Transverse colon (tissue), 4 donors: ENCODE results near the gene RAB11FIP3. TPM values are rescaled to one million over a fixed set of nuclear protein-coding genes. Genes with fewer than 3 reads are reported as not detected.

Experiments
- DNase-seq: peaks from one replicate; pipeline ENCODE4 v3.0.0-alpha.2; 2019
- H3K27ac ChIP-seq, 4 donors: fragments of 200-600 bp; sonication (generic); 2 replicates each; pipeline ENCODE4 v1.5.1; 2016 to 2018; ENCODE audit warnings: inconsistent platforms in 4 of 4
- H3K27me3 ChIP-seq: fragments of 200-600 bp; sonication (generic); 2 replicates; pipeline ENCODE4 v1.5.1; 2017; ENCODE audit warnings: inconsistent platforms
- H3K36me3 ChIP-seq, 4 donors: fragments of 200-600 bp; sonication (generic); 2 replicates each; pipeline ENCODE4 v1.5.1; 2017 to 2019; ENCODE audit warnings: inconsistent platforms in 4 of 4
- H3K4me1 ChIP-seq, 4 donors: fragments of 200-600 bp; sonication (generic); 2 replicates each; pipeline ENCODE4 v1.5.1; 2017 to 2020; ENCODE audit warnings: inconsistent platforms in 4 of 4
- H3K4me3 ChIP-seq, 4 donors: fragments of 200-600 bp; sonication (generic); 1 replicate in 1 of 4; 2 replicates in 3 of 4; pipeline versions ENCODE4 v1.5.1 to v1.6.1; 2017 to 2019; ENCODE audit warnings: inconsistent platforms in 4 of 4
- H3K9me3 ChIP-seq, 2 donors: fragments of 200-600 bp; sonication (generic); 2 replicates each; pipeline ENCODE4 v1.5.1; 2017 to 2019; ENCODE audit warnings: inconsistent platforms in 2 of 2
- EP300 ChIP-seq: sonication (generic); formaldehyde crosslinking; IDR thresholded peaks from one replicate; pipeline ENCODE4 v1.6.1; 2017; ENCODE audit warnings: antibody characterized with exemption, low read depth
- POLR2A ChIP-seq: fragments of 450-650 bp; IDR thresholded peaks from one replicate; pipeline ENCODE4 v1.6.1; 2016; ENCODE audit warnings: antibody characterized with exemption, mild to moderate bottlenecking, moderate library complexity
- POLR2AphosphoS5 ChIP-seq, 3 donors: sonication (generic); formaldehyde crosslinking; IDR thresholded peaks; one replicate each; pipeline ENCODE4 v1.6.1; 2016; ENCODE audit warnings: antibody characterized with exemption in 3 of 3
- WGBS, 2 donors: methylation state at CpG; one replicate each; pipeline ENCODE4 v1.1.5; 2018; ENCODE audit warnings: low coverage in 1 of 2; 5-methylcytosine and 5-hydroxymethylcytosine counted together
- in situ Hi-C, 4 donors: fragments of 200-750 bp; cut with MboI; loops; one replicate each; pipeline versions ENCODE4 v1.15.0 to v1.15.1; 2017; ENCODE audit warnings: low sequenced_read_pairs in 3 of 4, low pct_ligation_motif_present in 1 of 4, low pct_unique_long_range_greater_than_20kb in 1 of 4
- intact Hi-C: fragments of 100-400 bp; cut with DNase I; formaldehyde crosslinking; loops from one replicate; pipeline ENCODE4 v1.15.1; 2023; ENCODE audit warnings: low total_unique reads
- total RNA-seq, 4 donors: library from RNA; depleted of rRNA; stranded (reverse); fragments of >200 nt; gene quantifications; one replicate each; pipeline ENCODE4 v1.1.0, GENCODE V29; 2016
- TF ChIP-seq, protein P1 (sequence below), 5 experiments: fragments of 200-600 bp in 3 of 5; fragments of 450-650 bp in 2 of 5; sonication (generic) in 3 of 5; IDR thresholded peaks; 1 replicate in 2 of 5; 2 replicates in 3 of 5; pipeline ENCODE4 v1.5.1; 2016 to 2017; ENCODE audit warnings: antibody characterized with exemption in 5 of 5, inconsistent platforms in 3 of 5, mild to moderate bottlenecking in 2 of 5, moderate library complexity in 1 of 5

Gene RAB11FIP3
- total RNA-seq, 4 donors from 2014 or later = 21.6 to 56.5 (median 42.2) TPM

GRCh38 chr16:523097-523741 is 97.8 kb downstream of the RAB11FIP3 start:
- in situ Hi-C loops (loop anchor here in 1 of 4 donors (25.0 kb wide), 1 partner anchor 89 kb away; no protein-coding TSS in a partner anchor), intact Hi-C loops (no loop called here)
- Histone ChIP-seq H3K4me1 (peaks cover 18 to 38% (median 27%) of the 10 kb centered on the region in 4 donors), H3K27me3 (no peaks in the 10 kb centered on the region), H3K36me3 (no peaks in the 10 kb centered on the region), H3K4me3 (no peak overlapping the region), H3K9me3 (no peaks in the 10 kb centered on the region), H3K27ac (no peak overlapping the region)
- DNase-seq = no peak
- TF ChIP-seq POLR2AphosphoS5 (IDR thresholded peaks at IDR 0.05) = no peak
- no peak for TF ChIP-seq POLR2A
- TF ChIP-seq EP300 = no peak
- WGBS, 2 donors = 92% methylated on average over 20 of the region's 22 CpGs; no CpG with 5 or more reads in 1 of the 2 donors

DNA sequence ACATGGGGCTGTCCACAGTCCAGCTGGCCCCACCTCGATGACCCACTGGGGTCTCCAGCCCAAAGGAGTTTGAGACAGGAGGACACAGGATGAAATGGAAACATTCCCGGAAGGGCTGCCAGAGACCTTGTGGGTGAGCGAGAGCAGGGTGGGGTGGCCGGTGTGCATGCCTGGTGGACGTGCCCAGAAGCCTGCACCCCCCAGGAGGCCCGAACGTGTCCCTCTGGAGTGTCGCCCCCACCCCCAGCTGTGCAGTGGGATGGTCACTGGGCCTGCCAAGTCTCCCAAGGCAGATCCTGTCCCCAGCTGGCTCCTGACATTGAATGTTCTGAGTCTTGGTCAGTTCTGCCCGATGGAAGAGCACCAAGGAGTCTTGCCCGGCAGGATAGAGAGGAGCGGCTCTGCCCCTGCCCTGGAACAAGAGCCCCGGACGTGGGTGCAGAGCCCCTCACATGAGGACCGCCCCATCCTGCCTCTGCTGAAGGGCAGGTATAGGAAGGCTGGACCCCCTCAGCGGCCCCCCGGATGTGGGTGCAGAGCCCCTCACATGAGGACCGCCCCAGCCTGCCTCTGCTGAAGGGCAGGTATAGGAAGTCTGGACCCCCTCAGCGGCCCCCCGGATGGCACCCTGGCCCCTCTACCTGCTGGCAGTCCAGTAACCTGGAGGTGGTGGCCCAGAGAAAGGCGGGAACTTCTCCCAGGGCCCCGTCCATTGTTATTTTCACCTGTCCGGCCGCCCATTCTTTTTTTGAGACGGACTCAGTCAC is 99.0 kb downstream of the RAB11FIP3 start:
- in situ Hi-C loops = loop anchor here in 1 of 4 donors (25.0 kb wide), 1 partner anchor 88 kb away; no protein-coding TSS in a partner anchor
- intact Hi-C loops = no loop called here
- Histone ChIP-seq H3K4me1 (peaks cover 24 to 47% (median 37%) of the 10 kb centered on the region in 4 donors), H3K27ac (no peak overlapping the region), H3K4me3 (no peak overlapping the region), H3K9me3 (no peaks in the 10 kb centered on the region), H3K36me3 (no peaks in the 10 kb centered on the region), H3K27me3 (no peaks in the 10 kb centered on the region)
- no peak for TF ChIP-seq POLR2AphosphoS5 (IDR thresholded peaks at IDR 0.05)
- TF ChIP-seq EP300 = no peak
- TF ChIP-seq, protein P1, sequence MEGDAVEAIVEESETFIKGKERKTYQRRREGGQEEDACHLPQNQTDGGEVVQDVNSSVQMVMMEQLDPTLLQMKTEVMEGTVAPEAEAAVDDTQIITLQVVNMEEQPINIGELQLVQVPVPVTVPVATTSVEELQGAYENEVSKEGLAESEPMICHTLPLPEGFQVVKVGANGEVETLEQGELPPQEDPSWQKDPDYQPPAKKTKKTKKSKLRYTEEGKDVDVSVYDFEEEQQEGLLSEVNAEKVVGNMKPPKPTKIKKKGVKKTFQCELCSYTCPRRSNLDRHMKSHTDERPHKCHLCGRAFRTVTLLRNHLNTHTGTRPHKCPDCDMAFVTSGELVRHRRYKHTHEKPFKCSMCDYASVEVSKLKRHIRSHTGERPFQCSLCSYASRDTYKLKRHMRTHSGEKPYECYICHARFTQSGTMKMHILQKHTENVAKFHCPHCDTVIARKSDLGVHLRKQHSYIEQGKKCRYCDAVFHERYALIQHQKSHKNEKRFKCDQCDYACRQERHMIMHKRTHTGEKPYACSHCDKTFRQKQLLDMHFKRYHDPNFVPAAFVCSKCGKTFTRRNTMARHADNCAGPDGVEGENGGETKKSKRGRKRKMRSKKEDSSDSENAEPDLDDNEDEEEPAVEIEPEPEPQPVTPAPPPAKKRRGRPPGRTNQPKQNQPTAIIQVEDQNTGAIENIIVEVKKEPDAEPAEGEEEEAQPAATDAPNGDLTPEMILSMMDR (IDR thresholded peaks at IDR 0.05) = no peak
- 81 to 100% methylated on average over 1 to 18 of the region's 24 CpGs for WGBS, 2 donors
- no peak for DNase-seq

- intact Hi-C loops (no loop called here), in situ Hi-C loops (no loop called here)
- Histone ChIP-seq H3K4me3 (no peak overlapping the region), H3K36me3 (no peaks in the 10 kb centered on the region), H3K27me3 (no peaks in the 10 kb centered on the region), H3K27ac (peak overlapping the region in 1 of 4 donors; percentile 98), H3K9me3 (no peaks in the 10 kb centered on the region), H3K4me1 (peaks cover 30 to 53% (median 44%) of the 10 kb centered on the region in 4 donors)
- DNase-seq = no peak
- TF ChIP-seq POLR2AphosphoS5 (IDR thresholded peaks at IDR 0.05) (no peak), EP300 (no peak)
- TF ChIP-seq, protein P1 (IDR thresholded peaks at IDR 0.05) = no peak
- WGBS, 2 donors = 86% methylated on average over 8 of the region's 8 CpGs; no CpG with 5 or more reads in 1 of the 2 donors
These were observed 99.7 kb downstream of the RAB11FIP3 start for GRCh38 chr16:525123-525519.

GRCh38 chr16:525520-526180 is 100.2 kb downstream of the RAB11FIP3 start:
- no peaks in the 10 kb centered on the region for H3K9me3 ChIP-seq
- peaks cover 33 to 59% (median 49%) of the 10 kb centered on the region in 4 donors for H3K4me1 ChIP-seq
- in situ Hi-C loops = no loop called here
- peak overlapping the region in 2 of 4 donors; percentile 80 to 89 for H3K4me3 ChIP-seq
- WGBS, 2 donors = 72% methylated on average over 13 of the region's 13 CpGs; no CpG with 5 or more reads in 1 of the 2 donors
- no peak for DNase-seq
- no peaks in the 10 kb centered on the region for H3K27me3 ChIP-seq
- peak overlapping the region; percentile 93 to 98 (median 97) for H3K27ac ChIP-seq
- intact Hi-C loops = no loop called here
- TF ChIP-seq POLR2AphosphoS5 (IDR thresholded peaks at IDR 0.05) (no peak), EP300 (no peak), POLR2A (no peak)
- TF ChIP-seq, protein P1 (IDR thresholded peaks at IDR 0.05) = no peak
- no peaks in the 10 kb centered on the region for H3K36me3 ChIP-seq
